Aorta (tissue), 5 donors: Measurements from ENCODE around the gene SLC39A8. TPM values are rescaled to one million over a fixed set of nuclear protein-coding genes. Genes with fewer than 3 reads are reported as not detected.
A peak's percentile ranks its signal among the peaks of the same experiment; 100 is the strongest.
"Not testable (repeated sequence)": the region's sequence is repeated elsewhere in the genome, so short reads cannot be mapped to it uniquely, and the experiment has no call there.

ENCODE experiments used
- ATAC-seq: fragments of 200-7000 bp; cut with Tn5 transposase; one replicate; pipeline ENCODE4 v1.9.1; 2022; ENCODE audit warnings: moderate library complexity; ENCODE audit not compliant: low FRiP score
- DNase-seq, 2 donors: peaks; one replicate each; pipeline ENCODE4 v3.0.0-alpha.2; 2020
- H3K27ac ChIP-seq, 2 donors: one replicate each; pipeline ENCODE4 v1.5.1; 2013; ENCODE audit warnings: low read length in 2 of 2, mild to moderate bottlenecking in 2 of 2, moderate library complexity in 2 of 2, control low read depth in 1 of 2, inconsistent platforms in 1 of 2, low read depth in 1 of 2
- H3K27me3 ChIP-seq, 2 donors: one replicate each; pipeline ENCODE4 v1.6.1; 2013; ENCODE audit warnings: control low read depth in 1 of 2, low read length in 1 of 2, mild to moderate bottlenecking in 1 of 2, moderate library complexity in 1 of 2; ENCODE audit not compliant: insufficient read depth in 2 of 2, control insufficient read depth in 1 of 2
- H3K36me3 ChIP-seq, 2 donors: one replicate each; pipeline ENCODE4 v1.6.1; 2013; ENCODE audit warnings: control low read depth in 1 of 2, low read length in 1 of 2, mild to moderate bottlenecking in 1 of 2; ENCODE audit not compliant: insufficient read depth in 2 of 2, control insufficient read depth in 1 of 2
- H3K4me1 ChIP-seq, 2 donors: one replicate each; pipeline ENCODE4 v1.6.1; 2013; ENCODE audit warnings: low read length in 2 of 2, control low read depth in 1 of 2, mild to moderate bottlenecking in 1 of 2, moderate library complexity in 1 of 2; ENCODE audit not compliant: insufficient read depth in 2 of 2, control insufficient read depth in 1 of 2
- H3K4me3 ChIP-seq, 2 donors: one replicate each; pipeline ENCODE4 v1.5.1; 2013; ENCODE audit warnings: low read length in 2 of 2, control low read depth in 1 of 2, mild to moderate bottlenecking in 1 of 2
- H3K9me3 ChIP-seq: one replicate; pipeline ENCODE4 v1.6.1; 2013; ENCODE audit warnings: mild to moderate bottlenecking, low read length; ENCODE audit not compliant: control insufficient read depth
- WGBS, 2 donors: extraction: QIAGEN DNeasy Blood & Tissue Kit; methylation state at CpG; one replicate each; pipeline ENCODE4 v1.1.7; 2013; 5-methylcytosine and 5-hydroxymethylcytosine counted together
- intact Hi-C, 2 donors: fragments of 100-400 bp; cut with DNase I; formaldehyde crosslinking; loops; one replicate each; pipeline versions ENCODE4 v1.14.2 to v1.15.0; 2022
- long read RNA-seq, 2 donors: library from polyadenylated mRNA; unstranded; transcript quantifications; one replicate each; pipeline ENCODE4 v2.0.0, GENCODE V29; 2020 to 2021
- polyA plus RNA-seq, 2 donors: library from polyadenylated mRNA; stranded (reverse); fragments of 200-250 nt; gene quantifications; one replicate each; pipeline ENCODE4 v1.2.3, GENCODE V29; 2013
- total RNA-seq, 2 donors: library from RNA; stranded (reverse); fragmentation: NEBNext Ultra II Directional; extraction: Animal tissue kit (Norgen Biotek cat#: 25700); gene quantifications; one replicate each; pipeline ENCODE4 v1.2.1, GENCODE V29; 2021
- donor health status: healthy with polysubstance abuse.
- donor health status: Bipolar disorder and iron deficiency.
- donor health status: DM: no; HTN: no; CAD: no.
- donor health status: DM: no; HTN: no; CAD: no.
- donor health status: DM: yes; HTN: yes; CAD: no.

Gene SLC39A8
- total RNA-seq (10 to 100 TPM; 16.5 to 31.3 TPM), polyA plus RNA-seq (1 to 10 TPM; 1.2 to 2.6 TPM)
- long read RNA-seq, donor 1, transcript SLC39A8-202 (8 exons, 3,238 nt): major isoform, 19 of 47 reads
- long read RNA-seq, donor 1, transcript SLC39A8-201 (9 exons, 3,144 nt): minor isoform, 15 of 47 reads
- long read RNA-seq, donor 1, partial matches to known transcripts: 7 of 47 reads
- long read RNA-seq, donor 1, other reads (novel, unspliced or antisense): 6 of 47 reads
- long read RNA-seq, donor 2, partial matches to known transcripts: 1 of 12 reads
- long read RNA-seq, donor 2, other reads (novel, unspliced or antisense): 4 of 12 reads

DNA sequence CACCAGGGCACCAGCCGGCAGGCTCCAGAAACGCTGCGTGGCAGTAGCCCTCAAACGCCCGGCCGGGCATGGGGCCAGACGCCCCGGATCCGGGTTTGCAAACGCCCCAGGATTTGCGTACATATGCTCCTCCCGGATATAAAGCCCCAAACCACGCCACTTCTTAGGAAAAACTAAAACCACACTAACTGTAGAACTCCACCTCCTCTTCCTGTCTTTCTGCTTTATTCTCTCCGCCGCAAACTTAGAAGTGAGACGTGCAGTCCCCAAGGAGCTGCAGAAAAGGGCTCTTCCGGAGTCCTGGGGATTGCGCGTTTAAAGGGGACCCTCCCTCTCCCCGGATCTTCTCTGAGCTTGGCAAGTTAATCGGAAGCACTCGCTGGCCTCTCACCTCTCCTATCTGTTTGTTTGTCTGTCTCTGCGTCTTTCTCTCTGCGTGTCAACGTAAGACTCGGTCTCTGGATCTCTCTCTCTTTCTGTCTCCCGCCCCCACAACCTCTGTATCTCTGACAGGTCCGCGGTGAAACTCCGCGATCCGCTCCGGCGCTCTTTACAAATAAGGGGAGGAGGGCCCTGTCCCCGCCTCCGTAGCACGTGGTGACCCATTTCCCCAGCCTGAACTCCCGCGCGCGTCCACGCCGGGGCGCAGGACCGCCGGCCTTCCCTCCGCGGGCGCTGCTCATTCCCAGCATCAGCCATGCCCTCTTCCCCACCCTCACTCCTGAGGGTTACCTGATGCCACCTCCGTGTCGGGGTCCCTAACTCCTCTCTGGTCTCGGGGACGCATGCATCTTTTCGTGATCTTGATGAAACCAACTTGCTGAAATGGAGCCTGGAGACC is at the start of gene SLC39A8:
Gene SLC39A8 (minus strand): TSS at position 529 of the 841 bp plus-strand sequence. CDS start 820 bp downstream, outside the sequence.
- no peak within 1 kb of the TSS for H3K27ac ChIP-seq

DNA sequence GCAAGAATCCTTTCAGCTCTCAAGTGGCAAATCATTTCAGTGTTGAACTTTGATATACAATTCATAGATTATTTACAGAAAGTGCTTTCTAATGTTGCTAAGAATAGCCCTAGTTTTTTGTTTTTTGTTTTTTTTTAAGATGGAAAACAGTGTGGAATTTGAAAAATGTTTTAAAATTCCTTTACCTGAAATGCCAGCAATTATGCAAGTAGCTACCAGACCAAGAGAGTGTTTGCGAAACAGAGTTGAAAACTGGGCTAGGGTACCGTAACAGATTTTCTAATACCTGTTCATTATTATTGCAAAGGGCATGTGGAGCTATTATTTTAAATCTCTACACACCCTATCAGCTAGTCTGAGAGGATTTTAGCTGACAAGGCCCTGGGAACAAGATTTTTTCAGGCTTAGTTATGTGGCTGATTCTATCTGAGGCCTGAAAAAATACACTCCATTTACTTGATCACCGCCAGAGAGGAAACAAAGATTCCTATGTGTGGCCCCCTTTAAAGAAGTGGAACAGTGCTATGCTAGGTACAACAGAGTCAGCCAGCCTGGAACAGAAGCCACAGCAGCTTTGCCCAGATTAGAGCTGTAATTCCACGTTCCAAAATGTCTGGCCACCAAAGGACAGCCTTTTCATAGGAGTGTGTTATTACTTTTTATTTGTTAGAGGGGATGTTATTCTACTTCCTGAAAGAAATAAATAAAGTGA is 46.9 kb upstream of the SLC39A8 start:
- intact Hi-C loops: no loop called here

More for the DNA sequence above, at the start of gene SLC39A8:
- Histone ChIP-seq H3K36me3 (no peaks in the 10 kb centered on the region), H3K27me3 (no peaks in the 10 kb centered on the region), H3K4me1 (no peaks in the 10 kb centered on the region), H3K4me3 (peak within 1 kb of the TSS; percentile 68 to 88), H3K9me3 (no peaks in the 10 kb centered on the region)
- DNase-seq: peak; percentile 92 to 95
- 1% methylated on average over 54 of the region's 54 CpGs for WGBS, 2 donors
- peak; percentile 96 for ATAC-seq
- intact Hi-C loops: loop anchor here (1.0 to 10.0 kb wide), 4 partner anchors 82 to 750 kb away; partner anchors contain the start of genes BDH2 (in 1 of the 2) and SLC9B1 (in 1 of the 2)

DNA sequence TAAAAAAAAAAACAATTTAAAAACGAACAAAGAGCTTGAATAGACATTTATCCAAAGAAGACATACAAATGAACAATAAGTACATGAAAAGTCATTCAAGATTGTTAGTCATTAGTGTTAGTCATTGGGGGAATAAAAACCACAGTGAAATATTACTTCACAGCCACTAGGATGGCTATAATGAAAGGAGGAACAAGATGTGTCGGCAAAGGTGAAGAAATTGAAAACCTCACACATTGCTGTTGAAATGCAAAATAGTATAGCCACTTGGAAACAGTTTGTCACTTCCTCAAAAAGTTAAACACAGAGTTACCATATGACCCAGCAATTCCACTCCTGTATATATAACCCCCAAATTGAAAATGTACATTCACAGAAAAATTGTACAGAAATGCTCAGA is 45.2 kb upstream of the SLC39A8 start:
- intact Hi-C loops: no loop called here
- no peaks in the 10 kb centered on the region for H3K9me3 ChIP-seq
- 63 to 64% methylated on average over 2 of the region's 2 CpGs for WGBS, 2 donors
- DNase-seq: no peak
- H3K36me3 ChIP-seq: no peaks in the 10 kb centered on the region
- H3K27ac ChIP-seq: no peak overlapping the region
- H3K27me3 ChIP-seq: no peaks in the 10 kb centered on the region
- ATAC-seq: no peak
- no peaks in the 10 kb centered on the region for H3K4me1 ChIP-seq
- H3K4me3 ChIP-seq: no peak overlapping the region

More for the DNA sequence above, 46.9 kb upstream of the SLC39A8 start:
- ATAC-seq (no peak), DNase-seq (no peak)
- 57 to 59% methylated on average over 4 of the region's 4 CpGs for WGBS, 2 donors
- Histone ChIP-seq H3K27ac (no peak overlapping the region), H3K36me3 (no peaks in the 10 kb centered on the region), H3K4me1 (no peaks in the 10 kb centered on the region), H3K9me3 (no peaks in the 10 kb centered on the region), H3K27me3 (no peaks in the 10 kb centered on the region), H3K4me3 (no peak overlapping the region)

GRCh38 chr4:102388611-102389010 is 43.3 kb upstream of the SLC39A8 start:
- DNase-seq (no peak), ATAC-seq (no peak)
- H3K4me3 ChIP-seq: no peak overlapping the region
- no peaks in the 10 kb centered on the region for H3K4me1 ChIP-seq
- no peaks in the 10 kb centered on the region for H3K36me3 ChIP-seq
- H3K27ac ChIP-seq: no peak overlapping the region
- H3K9me3 ChIP-seq: no peaks in the 10 kb centered on the region
- no peaks in the 10 kb centered on the region for H3K27me3 ChIP-seq
- intact Hi-C loops: no loop called here

- H3K9me3 ChIP-seq: no peaks in the 10 kb centered on the region
- DNase-seq (no peak), ATAC-seq (no peak)
- H3K36me3 ChIP-seq: no peaks in the 10 kb centered on the region
- H3K27ac ChIP-seq: no peak overlapping the region
- intact Hi-C loops: no loop called here
- no peaks in the 10 kb centered on the region for H3K4me1 ChIP-seq
- H3K27me3 ChIP-seq: no peaks in the 10 kb centered on the region
- H3K4me3 ChIP-seq: no peak overlapping the region
- WGBS, 2 donors: 44 to 53% methylated on average over 2 of the region's 2 CpGs
These were observed 42.4 kb upstream of the SLC39A8 start for GRCh38 chr4:102387552-102388150.

- no peak overlapping the region for H3K27ac ChIP-seq
- H3K36me3 ChIP-seq: no peaks in the 10 kb centered on the region
- ATAC-seq: no peak
- no peak for DNase-seq
- H3K27me3 ChIP-seq: no peaks in the 10 kb centered on the region
- no peaks in the 10 kb centered on the region for H3K4me1 ChIP-seq
- 87 to 91% methylated on average over 3 of the region's 3 CpGs for WGBS, 2 donors
- no peaks in the 10 kb centered on the region for H3K9me3 ChIP-seq
- H3K4me3 ChIP-seq: no peak overlapping the region
- intact Hi-C loops: no loop called here
These were observed 41.7 kb upstream of the SLC39A8 start for GRCh38 chr4:102386966-102387365.

DNA sequence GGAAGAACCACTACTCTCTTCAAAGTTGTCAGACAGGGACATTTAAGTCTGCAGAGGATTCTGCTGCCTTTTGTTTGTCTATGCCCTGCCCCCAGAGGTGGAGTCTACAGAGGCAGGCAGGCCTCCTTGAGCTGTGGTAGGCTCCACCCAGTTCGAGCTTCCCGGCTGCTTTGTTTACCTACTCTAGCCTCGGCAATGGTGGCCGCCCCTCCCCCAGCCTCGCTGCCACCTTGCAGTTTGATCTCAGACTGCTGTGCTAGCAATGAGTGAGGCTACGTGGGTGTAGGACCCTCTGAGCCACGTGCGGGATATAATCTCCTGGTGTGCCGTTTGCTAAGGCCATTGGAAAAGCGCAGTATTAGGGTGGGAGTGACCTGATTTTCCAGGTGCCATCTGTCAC is 35.0 kb upstream of the SLC39A8 start:
- H3K4me1 ChIP-seq, ATAC-seq, H3K27me3 ChIP-seq, H3K27ac ChIP-seq, H3K4me3 ChIP-seq, H3K36me3 ChIP-seq, H3K9me3 ChIP-seq, DNase-seq, intact Hi-C loops: not testable (repeated sequence)
- 85 to 86% methylated on average over 10 of the region's 10 CpGs for WGBS, 2 donors

GRCh38 chr4:102362922-102363432 is 17.7 kb upstream of the SLC39A8 start:
- DNase-seq (no peak), ATAC-seq (no peak)
- H3K4me3 ChIP-seq: no peak overlapping the region
- no peaks in the 10 kb centered on the region for H3K27me3 ChIP-seq
- no peak overlapping the region for H3K27ac ChIP-seq
- H3K9me3 ChIP-seq: peaks cover 1% of the 10 kb centered on the region
- 78 to 83% methylated on average over 2 of the region's 2 CpGs for WGBS, 2 donors
- intact Hi-C loops: no loop called here
- no peaks in the 10 kb centered on the region for H3K4me1 ChIP-seq
- H3K36me3 ChIP-seq: no peaks in the 10 kb centered on the region
